Measurements from ENCODE around the gene EDRF1.

DNA sequence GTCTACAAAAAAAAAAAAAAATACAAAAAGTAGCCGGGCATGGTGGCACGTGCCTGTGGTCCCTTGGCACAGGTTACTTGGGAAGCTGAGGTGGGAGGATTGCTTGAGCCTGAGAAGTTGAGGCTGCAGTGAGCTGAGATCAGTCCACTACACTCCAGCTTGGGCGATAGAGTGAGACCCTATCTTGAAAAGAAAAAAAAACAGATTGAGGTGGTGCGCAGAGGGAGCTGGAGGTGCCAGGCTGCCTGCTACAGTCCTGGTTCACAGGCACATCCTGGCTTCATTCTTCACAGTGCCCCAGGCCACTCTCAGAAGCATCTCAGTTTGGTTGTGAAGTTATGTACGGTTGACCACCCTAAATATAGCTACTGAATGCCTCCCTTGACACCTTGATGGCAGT, 51.3 kb downstream of the EDRF1 start:
- TF ChIP-seq, protein P1, sequence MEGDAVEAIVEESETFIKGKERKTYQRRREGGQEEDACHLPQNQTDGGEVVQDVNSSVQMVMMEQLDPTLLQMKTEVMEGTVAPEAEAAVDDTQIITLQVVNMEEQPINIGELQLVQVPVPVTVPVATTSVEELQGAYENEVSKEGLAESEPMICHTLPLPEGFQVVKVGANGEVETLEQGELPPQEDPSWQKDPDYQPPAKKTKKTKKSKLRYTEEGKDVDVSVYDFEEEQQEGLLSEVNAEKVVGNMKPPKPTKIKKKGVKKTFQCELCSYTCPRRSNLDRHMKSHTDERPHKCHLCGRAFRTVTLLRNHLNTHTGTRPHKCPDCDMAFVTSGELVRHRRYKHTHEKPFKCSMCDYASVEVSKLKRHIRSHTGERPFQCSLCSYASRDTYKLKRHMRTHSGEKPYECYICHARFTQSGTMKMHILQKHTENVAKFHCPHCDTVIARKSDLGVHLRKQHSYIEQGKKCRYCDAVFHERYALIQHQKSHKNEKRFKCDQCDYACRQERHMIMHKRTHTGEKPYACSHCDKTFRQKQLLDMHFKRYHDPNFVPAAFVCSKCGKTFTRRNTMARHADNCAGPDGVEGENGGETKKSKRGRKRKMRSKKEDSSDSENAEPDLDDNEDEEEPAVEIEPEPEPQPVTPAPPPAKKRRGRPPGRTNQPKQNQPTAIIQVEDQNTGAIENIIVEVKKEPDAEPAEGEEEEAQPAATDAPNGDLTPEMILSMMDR (conservative IDR thresholded peaks at IDR 0.05; ENCODE audit: low read depth, low read length) = no peak
- no peak for TF ChIP-seq EZH2 (IDR thresholded peaks at IDR 0.05; ENCODE audit: borderline replicate concordance, low read depth, low read length, poor library complexity, severe bottlenecking)

Data from A673 (cell line).